Upper lobe of left lung (tissue), 6 donors: ENCODE data around the gene TTC7B. TPM values are rescaled to one million over a fixed set of nuclear protein-coding genes. Genes with fewer than 3 reads are reported as not detected.

Experiments
- ATAC-seq, 2 donors: fragments of 200-7000 bp; cut with Tn5 transposase; one replicate each; pipeline ENCODE4 v1.9.1; 2022; ENCODE audit warnings: mild to moderate bottlenecking in 2 of 2, moderate library complexity in 2 of 2; ENCODE audit not compliant: low FRiP score in 2 of 2
- DNase-seq, 2 donors: peaks; one replicate each; pipeline ENCODE4 v3.0.0-alpha.2; 2019 to 2020
- H3K27ac ChIP-seq, 4 donors: fragments of 200-600 bp; sonication (generic); one replicate each; pipeline ENCODE4 v1.5.1; 2016 to 2019
- H3K27me3 ChIP-seq, 4 donors: fragments of 200-600 bp; sonication (generic); one replicate each; pipeline ENCODE4 v1.5.1; 2017 to 2019
- H3K36me3 ChIP-seq, 4 donors: fragments of 200-600 bp; sonication (generic); one replicate each; pipeline ENCODE4 v1.5.1; 2016 to 2019
- H3K4me1 ChIP-seq, 4 donors: fragments of 200-600 bp; sonication (generic); one replicate each; pipeline ENCODE4 v1.5.1; 2018 to 2019
- H3K4me3 ChIP-seq, 4 donors: fragments of 200-600 bp; sonication (generic); one replicate each; pipeline ENCODE4 v1.5.1; 2017 to 2019; ENCODE audit warnings: mild to moderate bottlenecking in 2 of 4, moderate library complexity in 1 of 4
- H3K9me3 ChIP-seq, 4 donors: fragments of 200-600 bp; sonication (generic); one replicate each; pipeline ENCODE4 v1.5.1; 2018 to 2019
- CTCF ChIP-seq, 6 experiments: fragments of 450-650 bp in 4 of 6; fragments of 200-600 bp in 2 of 6; sonication (generic) in 2 of 6; IDR thresholded peaks; one replicate each; pipeline ENCODE4 v1.5.1; 2016 to 2019; ENCODE audit warnings: antibody characterized with exemption in 6 of 6
- EP300 ChIP-seq, 4 donors: sonication (generic); formaldehyde crosslinking; IDR thresholded peaks; one replicate each; pipeline ENCODE4 v1.5.1; 2017; ENCODE audit warnings: antibody characterized with exemption in 4 of 4, control low read depth in 2 of 4
- POLR2A ChIP-seq, 4 donors: fragments of 450-650 bp; IDR thresholded peaks; one replicate each; pipeline ENCODE4 v1.5.1; 2016 to 2017; ENCODE audit warnings: antibody characterized with exemption in 4 of 4, mild to moderate bottlenecking in 2 of 4
- POLR2AphosphoS5 ChIP-seq, 2 donors: sonication (generic); formaldehyde crosslinking; IDR thresholded peaks; one replicate each; pipeline ENCODE4 v1.5.1; 2017; ENCODE audit warnings: antibody characterized with exemption in 2 of 2
- WGBS, 2 donors: methylation state at CpG; one replicate each; pipeline ENCODE4 v1.1.5; 2017 to 2018; 5-methylcytosine and 5-hydroxymethylcytosine counted together
- total RNA-seq, 6 donors: library from RNA; depleted of rRNA in 4 of 6; stranded (reverse); fragments of >200 nt in 4 of 6; gene quantifications; one replicate each; pipeline versions ENCODE4 v1.1.0 to v1.2.1, GENCODE V29; 2016 to 2021
- donor health status: DM: no; HTN: no; CAD: no; lungs with moderate emphysema.
- donor health status: DM: no; HTN: yes; CAD: no; lungs with severe emphysema.

Gene TTC7B
- total RNA-seq, 6 donors from 2014 or later, result 13.5 to 87.3 (median 37.5) TPM

DNA sequence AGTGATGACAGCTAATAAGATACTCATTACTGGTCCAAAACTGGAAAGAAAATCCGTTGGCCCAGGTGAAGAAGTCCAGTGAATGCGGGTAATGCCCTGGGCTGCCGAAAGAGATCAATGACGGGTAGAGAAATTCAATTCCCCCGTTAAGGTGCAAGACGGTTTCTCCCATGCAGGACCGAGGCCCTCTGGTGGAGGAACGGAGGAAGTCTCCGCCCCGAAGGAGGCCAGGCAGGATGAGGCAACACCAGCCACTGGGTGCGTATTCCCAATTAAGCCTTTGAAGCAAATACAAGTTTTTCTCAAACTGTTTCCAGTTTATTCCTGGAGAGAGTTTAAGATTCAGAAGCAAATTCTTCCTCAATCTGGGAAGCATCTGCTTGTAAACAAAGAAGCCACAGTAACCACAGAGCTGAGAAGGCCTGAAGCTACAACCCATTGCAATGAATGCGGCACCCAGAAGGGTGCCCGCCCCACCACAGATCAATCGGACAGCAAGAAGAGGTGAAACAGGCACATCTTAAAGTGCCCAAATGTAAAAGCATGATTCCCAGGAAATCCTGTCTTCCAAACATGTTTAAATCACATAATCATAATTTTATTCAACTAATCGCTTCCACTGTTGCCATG, 118.5 kb downstream of the TTC7B start:
- WGBS, 2 donors, result 24 to 29% methylated on average over 15 of the region's 15 CpGs
- H3K4me1 ChIP-seq, result peaks cover 13 to 26% (median 18%) of the 10 kb centered on the region in 4 donors
- DNase-seq (peak in 1 of 2 donors; percentile 84), ATAC-seq (peak; percentile 89 to 97)
- H3K36me3 ChIP-seq, result no peaks in the 10 kb centered on the region
- TF ChIP-seq POLR2A (IDR thresholded peaks at IDR 0.05) (no peak), CTCF (IDR thresholded peaks at IDR 0.05) (peak; percentile 88 to 95 (median 92)), EP300 (IDR thresholded peaks at IDR 0.05) (no peak), POLR2AphosphoS5 (IDR thresholded peaks at IDR 0.05) (peak in 1 of 2 donors; percentile 24)
- peak overlapping the region in 3 of 4 donors; percentile 21 to 71 (median 66) for H3K27ac ChIP-seq
- H3K4me3 ChIP-seq, result no peak overlapping the region
- H3K9me3 ChIP-seq, result no peaks in the 10 kb centered on the region
- no peaks in the 10 kb centered on the region for H3K27me3 ChIP-seq

DNA sequence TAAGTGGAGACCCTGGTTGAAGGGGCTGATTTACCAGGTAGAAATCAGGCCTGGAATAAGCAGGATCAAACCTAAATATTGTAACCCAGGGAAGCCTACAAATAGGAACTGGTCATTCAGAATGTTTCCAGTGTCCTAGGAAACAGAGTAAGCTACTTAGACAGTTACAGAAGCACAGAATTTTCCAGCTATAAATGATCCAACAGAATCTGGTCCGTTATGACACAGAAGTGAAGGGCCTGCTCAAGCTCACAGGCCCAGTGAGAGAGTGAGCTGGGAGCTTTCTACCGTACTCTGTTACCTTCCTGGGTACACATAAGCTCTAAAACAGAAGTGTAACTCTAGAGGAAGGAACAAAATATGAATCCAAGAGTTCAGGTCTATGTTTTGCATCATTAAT, 119.1 kb downstream of the TTC7B start:
- Histone ChIP-seq H3K27me3 (no peaks in the 10 kb centered on the region), H3K9me3 (no peaks in the 10 kb centered on the region), H3K4me3 (no peak overlapping the region), H3K27ac (peak overlapping the region in 2 of 4 donors; percentile 66 to 71), H3K4me1 (peaks cover 13 to 26% (median 18%) of the 10 kb centered on the region in 4 donors), H3K36me3 (no peaks in the 10 kb centered on the region)
- ATAC-seq, result no peak
- no peak for DNase-seq
- 39 to 58% methylated on average over 2 of the region's 2 CpGs for WGBS, 2 donors
- no peak for TF ChIP-seq EP300 (IDR thresholded peaks at IDR 0.05)
- no peak for TF ChIP-seq CTCF (IDR thresholded peaks at IDR 0.05)
- TF ChIP-seq POLR2A (IDR thresholded peaks at IDR 0.05), result no peak
- TF ChIP-seq POLR2AphosphoS5 (IDR thresholded peaks at IDR 0.05), result no peak

DNA sequence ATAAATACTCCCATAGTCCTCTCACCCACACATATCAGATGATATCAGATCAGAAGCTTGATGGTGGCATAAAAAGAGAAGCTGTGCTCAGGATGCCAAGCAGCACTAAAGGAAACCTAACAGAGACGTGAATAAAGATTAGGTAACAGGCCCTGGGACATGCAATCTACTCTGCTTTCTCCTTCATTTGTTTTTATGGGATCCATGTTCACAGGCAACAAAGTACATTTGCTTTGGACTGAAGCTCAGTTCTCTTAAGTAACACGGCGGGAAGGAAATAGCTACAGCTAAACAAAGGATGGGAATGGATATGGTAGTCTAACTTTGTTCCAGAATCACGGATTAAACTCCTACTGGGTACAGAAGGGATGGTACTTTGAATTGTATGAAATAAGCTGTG, 119.5 kb downstream of the TTC7B start:
- Histone ChIP-seq H3K27me3 (no peaks in the 10 kb centered on the region), H3K9me3 (no peaks in the 10 kb centered on the region), H3K4me1 (peaks cover 13 to 26% (median 18%) of the 10 kb centered on the region in 4 donors), H3K27ac (peak overlapping the region in 2 of 4 donors; percentile 66 to 71), H3K4me3 (no peak overlapping the region), H3K36me3 (no peaks in the 10 kb centered on the region)
- no peak for TF ChIP-seq POLR2A (IDR thresholded peaks at IDR 0.05)
- no peak for TF ChIP-seq EP300 (IDR thresholded peaks at IDR 0.05)
- no peak for TF ChIP-seq CTCF (IDR thresholded peaks at IDR 0.05)
- DNase-seq (no peak), ATAC-seq (no peak)
- 44 to 55% methylated on average over 4 of the region's 4 CpGs for WGBS, 2 donors

- Histone ChIP-seq H3K4me1 (peaks cover 13 to 26% (median 18%) of the 10 kb centered on the region in 4 donors), H3K36me3 (no peaks in the 10 kb centered on the region), H3K27me3 (no peaks in the 10 kb centered on the region), H3K27ac (peak overlapping the region in 1 of 4 donors; percentile 71), H3K4me3 (no peak overlapping the region), H3K9me3 (no peaks in the 10 kb centered on the region)
- ATAC-seq (no peak), DNase-seq (no peak)
- TF ChIP-seq POLR2A (IDR thresholded peaks at IDR 0.05) (no peak), EP300 (IDR thresholded peaks at IDR 0.05) (no peak), CTCF (IDR thresholded peaks at IDR 0.05) (no peak), POLR2AphosphoS5 (IDR thresholded peaks at IDR 0.05) (no peak)
- WGBS, 2 donors, result 77 to 80% methylated on average over 12 of the region's 12 CpGs
Measured at GRCh38 chr14:90695997-90696660, 120.1 kb downstream of the TTC7B start.
